Stimulated activated CD4-positive, alpha-beta T cell treated with anti-CD3 and anti-CD28 coated beads, TNF-alpha, amount 100 ng/mL, for 4 hours (primary cell): ENCODE measurements around the gene ACOT13.
"Not testable (repeated sequence)": the region's sequence is repeated elsewhere in the genome, so short reads cannot be mapped to it uniquely, and the experiment has no call there.

Source experiments
- DNase-seq, 3 experiments: peaks; one replicate each; pipeline ENCODE4 v3.0.0-alpha.2; 2020; ENCODE audit warnings: low read depth in 3 of 3

Gene ACOT13

DNA sequence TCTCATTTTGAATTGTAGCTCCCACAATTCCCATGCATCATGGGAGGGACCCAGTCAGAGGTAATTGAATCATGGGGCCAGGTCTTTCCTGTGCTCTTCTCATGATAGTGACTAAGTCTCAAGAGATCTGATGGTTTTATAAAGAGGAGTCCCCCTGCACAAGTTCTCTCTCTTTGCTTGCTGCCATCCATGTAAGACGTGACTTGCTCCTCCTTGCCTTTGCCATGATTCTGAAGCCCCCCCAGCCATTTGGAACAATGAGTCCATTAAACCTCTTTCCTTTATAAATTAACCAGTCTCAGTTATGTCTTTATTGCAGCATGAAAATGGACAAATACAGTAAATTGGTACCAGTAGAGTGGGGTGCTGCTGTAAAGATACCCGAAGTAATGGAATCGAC is 63.8 kb downstream of the ACOT13 start:
- DNase-seq: not testable (repeated sequence)

DNA sequence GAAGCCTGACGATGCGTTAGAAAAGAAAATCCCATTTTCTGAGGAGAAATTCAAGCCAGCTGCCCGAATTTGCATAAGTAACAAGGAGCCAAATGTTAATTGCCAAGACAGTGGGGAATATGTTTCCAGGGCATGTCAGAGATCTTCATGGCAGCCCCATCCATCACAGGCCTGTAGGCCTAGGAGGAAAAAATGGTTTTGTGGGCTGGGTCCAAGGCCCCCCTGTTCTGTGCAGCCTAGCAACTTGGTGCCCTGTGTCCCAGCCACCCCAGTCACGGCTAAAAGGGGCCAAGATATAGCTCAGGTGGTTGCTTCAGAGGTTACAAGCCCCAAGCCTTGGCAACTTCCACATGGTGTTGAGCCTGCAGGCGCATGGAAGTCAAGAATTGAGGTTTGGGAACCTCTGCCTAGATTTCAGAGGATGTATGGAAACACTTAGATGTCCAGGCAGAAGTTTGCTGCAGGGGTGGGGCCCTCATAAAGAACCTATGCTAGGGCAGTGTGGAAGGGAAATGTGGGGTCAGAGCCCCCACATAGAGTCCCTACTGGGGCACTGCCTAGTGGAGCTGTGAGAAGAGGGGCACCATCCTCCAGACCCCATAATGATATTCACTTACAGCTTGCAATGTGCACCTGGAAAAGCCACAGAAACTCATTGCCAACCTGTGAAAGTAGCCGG is 64.7 kb downstream of the ACOT13 start:
- DNase-seq: not testable (repeated sequence)

DNA sequence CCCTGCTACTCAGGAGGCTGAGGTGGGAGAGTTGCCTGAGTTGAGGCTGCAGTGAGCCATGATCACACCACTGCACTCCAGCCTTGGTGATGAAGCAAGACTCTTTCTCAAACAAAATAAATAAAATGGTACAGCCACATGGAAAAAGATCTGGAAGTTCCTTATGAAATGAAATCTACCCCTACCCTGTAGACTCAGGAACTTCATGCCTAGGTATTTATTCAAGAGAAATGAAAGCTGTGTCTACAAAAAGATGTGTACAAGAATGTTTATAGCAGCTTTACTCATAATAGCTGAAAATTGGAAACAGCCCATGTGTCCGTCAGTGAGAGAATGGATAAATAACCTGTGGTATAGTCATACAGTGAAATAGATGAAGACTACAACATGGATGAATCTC is 67.3 kb downstream of the ACOT13 start:
- no peak for DNase-seq

DNA sequence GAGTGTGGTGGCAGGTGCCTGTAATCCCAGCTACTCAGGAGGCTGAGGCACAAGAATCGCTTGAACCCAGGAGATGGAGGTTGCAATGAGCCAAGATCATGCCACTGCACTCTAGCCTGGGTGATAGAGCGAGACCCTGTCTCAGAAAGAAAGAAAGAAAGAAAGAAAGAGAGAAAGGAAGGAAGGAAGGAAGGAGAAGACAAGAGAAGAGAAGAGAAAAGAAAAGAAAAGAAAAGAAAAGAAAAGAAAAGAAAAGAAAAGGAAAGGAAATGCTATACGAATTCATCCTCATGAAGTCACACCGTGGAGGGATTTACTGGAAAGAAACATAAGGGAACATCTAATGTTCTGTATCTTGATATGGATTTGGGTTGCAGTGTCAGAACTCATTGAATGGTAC is 67.8 kb downstream of the ACOT13 start:
- not testable (repeated sequence) for DNase-seq

DNA sequence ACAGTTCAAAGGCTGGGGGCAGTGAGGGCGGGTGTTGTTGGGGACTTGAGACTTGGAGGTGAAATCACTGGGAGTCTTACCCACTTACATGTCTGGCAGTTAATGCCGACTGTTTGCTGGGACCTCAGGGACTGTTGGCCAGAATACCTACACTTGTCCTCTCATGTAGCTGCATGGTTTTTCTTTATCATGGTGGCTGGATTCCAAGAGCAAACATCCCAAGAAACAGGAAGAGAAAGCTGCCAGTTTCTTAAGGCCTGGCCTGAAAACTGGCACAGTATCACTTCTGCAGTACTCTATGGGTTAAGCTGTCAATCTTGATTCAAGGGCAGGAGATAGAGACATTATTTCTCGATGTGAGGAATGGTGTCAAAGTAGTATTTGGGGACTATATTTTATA is 71.9 kb downstream of the ACOT13 start:
- DNase-seq: no peak

DNA sequence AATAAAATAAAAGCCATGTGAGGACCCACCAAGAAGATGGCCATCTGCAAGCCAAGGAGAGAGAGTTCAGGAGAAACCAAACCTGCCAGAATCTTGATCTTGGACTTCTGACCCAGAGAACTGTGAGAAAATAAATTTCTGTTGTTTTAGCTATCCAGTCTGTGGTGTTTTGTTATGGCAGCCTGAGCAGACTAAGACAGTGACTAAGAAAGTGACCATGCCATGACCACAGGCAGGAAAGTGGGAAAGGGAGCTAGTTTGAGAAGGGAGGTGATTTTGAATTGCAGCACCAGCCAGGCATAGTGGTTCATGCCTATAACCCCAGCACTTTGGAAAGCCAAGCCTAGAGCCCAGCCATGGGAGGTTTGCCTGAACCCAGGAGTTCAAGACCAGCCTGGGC is 74.0 kb downstream of the ACOT13 start:
- DNase-seq: no peak

DNA sequence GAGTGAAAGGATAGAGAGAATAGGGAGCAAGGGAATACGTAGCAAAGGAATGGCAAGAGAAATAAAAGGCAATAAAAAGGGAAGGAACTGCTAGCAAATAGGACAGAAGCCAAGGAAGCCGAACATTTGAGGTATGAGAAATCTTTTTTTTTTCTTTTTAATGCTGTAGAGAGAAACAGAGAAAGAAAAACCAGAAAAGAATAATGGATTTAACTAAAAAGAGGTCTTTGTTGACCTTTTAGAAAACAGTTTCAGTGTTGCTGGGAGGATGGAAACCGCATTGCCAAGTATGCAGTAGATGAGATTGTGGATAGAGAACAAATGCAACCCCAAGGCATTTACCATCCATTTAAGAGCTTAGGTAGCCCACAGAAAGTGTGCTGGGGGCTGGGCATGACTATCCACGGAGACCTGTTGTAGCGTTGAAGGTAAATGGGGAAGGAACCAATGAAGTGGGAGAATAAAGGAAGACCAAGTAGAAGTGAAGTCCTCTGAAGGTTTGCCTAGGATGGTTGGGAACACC is 75.4 kb downstream of the ACOT13 start:
- DNase-seq: no peak

DNA sequence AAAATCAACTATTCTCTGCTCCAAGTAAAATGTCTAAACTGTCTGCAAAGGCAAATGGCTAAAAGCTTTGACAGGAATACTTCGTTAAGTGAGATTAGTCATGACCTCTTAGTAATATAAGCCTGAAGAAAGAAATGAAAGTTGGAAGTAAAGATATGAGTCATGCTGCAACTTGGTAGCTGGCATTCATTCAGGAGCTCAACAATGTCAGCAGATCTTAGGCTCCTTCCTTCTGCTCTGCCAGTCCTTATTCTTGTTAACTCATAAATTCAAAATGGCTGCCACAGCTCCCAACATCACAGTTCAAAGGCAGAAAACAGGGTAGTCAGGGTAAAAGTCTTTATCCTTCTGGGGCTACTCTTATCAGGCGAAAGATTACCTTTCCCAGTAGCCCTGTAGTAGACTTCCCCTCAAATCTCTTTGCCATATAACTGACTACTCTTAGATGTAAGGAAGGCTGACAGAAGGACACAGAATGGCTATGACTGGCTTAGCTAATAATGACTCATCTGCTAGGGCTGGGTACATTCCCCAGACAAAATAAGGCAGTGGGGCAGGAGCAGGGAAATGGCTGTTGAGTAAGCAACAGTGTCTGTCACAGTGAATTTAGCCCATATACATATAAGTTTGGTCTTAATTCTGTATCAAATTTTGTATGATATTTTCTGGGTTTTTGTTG is 76.5 kb downstream of the ACOT13 start:
- DNase-seq: no peak

DNA sequence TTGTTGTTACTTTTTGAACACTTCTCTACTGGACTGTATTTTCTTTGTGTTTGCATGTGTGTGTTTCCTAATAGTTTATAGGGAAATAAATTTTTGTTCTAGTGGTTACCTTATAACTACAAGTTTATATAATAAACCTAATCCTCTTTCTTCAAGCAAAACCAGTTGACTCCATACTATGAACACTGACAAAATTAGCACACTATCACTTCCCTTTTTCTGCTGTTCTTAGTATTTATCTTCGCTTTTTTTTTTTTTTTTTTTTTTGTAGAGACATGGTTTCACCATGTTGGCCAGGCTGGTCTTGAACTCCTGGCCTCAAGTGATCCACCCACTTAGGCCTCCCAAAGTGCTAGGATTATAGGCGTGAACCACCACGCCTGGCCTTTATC is 77.1 kb downstream of the ACOT13 start:
- DNase-seq: no peak

DNA sequence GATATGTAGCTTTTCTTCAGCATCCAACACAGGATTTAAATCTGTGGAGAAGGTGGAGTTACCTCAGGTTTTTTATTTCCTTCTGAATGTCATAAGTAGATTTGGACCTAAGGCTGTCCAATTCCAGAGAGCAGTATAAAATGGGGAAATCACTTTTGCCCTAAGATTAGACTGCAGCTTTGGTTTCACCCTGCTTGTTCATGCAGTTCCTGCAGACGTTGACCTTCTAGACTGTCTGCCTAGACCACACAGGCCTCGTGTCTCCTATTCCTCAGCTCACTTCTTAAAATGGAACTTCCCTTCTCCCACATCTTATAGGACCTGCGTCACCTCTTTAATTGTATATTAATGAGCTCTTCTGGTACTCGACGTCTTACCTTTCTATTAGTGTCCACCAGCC is 78.0 kb downstream of the ACOT13 start:
- no peak for DNase-seq

DNA sequence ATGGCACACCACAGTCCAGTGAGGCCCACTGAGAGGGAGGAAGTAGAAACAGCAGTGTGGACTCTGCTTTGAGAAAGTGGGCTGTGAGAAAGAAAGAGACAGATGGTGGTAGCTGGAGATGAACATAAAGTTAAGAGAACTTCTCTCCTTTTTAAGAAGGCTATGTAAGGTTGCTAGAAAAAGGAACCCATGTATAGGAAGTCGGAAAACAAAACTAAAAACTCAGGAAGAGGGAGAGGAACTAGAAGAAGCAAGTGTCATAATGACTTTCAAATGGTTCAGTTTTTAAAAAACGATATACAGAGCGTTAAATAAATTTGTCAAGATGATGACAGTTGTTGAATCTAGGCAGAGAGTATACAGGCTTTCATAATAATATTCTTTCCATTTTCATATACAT is 82.4 kb downstream of the ACOT13 start:
- DNase-seq: no peak

DNA sequence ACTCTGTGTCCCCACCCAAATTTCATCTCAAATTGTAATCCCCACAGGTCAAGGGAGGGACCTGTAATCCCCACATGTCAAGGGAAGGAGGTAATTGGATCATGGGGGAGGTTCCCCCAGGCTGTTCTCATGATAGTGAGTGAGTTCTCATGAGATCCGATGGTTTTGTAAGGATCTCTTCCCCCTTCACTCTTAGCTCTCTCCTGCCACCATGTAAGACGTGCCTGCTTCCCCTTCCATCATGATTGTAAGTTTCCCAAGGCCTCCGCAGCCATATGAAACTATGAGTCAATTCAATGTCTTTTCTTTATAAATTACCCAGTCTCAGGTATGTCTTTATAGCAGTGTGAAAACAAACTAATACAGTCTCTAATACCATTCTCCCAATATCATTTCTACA is 84.0 kb downstream of the ACOT13 start:
- not testable (repeated sequence) for DNase-seq

DNA sequence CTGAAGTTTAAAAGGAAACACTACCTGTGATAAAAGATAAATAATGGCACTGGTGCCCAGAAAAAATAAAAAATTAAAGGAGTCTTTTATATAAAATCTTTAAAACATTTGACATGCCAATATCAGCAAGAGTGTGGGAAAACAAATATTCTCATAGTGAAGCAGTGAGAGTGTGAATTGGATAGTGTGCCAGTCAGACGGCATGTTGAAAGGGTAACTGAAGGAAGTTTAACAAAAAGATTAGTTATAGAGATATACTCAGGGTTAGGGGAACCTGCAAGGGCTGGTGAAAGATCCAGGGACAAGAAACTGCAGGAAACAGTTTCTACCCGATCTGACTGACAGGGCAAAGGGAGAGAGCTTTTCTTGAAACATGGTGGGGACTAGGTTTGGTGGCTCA is 85.6 kb downstream of the ACOT13 start:
- DNase-seq: no peak

DNA sequence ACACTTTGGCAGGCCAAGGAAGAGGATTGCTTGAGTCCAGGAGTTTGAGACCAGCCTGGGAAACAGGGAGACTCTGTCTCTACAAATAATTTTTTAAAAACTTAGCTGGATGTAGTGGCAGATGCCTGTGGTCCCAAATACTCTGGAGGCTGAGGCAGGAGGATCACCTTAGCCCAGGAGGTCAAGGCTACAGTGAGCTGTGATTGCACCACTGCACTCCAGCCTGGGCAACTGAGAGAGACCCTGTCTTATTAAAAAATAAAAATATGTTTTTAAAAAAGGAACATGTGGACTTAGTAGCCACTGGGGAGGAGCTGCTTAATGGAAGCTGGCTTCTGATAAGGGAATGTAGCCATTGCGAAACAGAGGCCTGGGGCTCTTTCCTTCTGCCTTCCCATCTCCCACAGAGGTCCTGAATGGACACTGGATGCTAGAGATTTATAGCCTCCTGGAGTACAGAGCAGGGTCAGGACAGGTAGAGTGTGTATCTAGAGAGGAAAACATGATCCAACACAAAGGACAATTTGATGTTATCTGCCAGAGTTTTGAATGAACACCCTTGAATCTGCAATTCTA is 86.1 kb downstream of the ACOT13 start:
- no peak for DNase-seq

DNA sequence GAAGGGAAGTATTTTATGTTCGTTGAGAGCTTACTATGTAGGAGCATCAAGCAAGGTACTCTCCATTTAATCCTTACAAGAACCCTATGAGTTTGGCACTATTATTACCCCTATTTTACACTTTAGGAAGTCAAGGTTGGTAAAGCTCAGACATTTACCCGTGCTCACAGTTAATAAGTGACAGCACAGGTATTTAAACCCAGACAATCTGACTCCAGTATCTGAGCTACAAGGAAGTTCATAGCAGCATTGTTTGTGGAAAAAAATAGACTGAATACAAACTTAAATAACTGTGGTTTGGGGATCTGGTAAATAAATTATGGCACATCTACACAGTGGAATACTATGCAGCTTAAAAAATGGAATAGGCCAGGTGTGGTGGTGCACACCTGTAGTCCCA is 86.7 kb downstream of the ACOT13 start:
- DNase-seq: no peak

DNA sequence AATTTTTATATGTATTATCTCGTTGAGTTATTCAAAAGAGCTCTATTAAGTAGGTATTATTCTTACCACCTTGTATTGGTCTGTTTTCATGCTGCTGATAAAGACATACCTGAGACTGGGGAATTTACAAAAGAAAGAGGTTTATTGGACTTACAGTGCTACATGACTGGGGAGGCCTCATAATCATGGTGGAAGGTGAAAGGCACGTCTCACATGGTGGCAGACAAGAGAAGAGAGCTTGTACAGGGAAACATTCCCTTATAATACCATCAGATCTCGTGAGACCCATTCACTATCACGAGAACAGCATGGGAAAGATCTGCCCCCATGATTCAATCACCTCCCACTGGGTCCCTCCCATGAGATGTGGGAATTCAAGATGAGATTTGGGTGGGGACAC is 87.5 kb downstream of the ACOT13 start:
- DNase-seq: not testable (repeated sequence)
